Neuronal stem cell (in vitro differentiated cells): ENCODE results near the gene GLS2.

ENCODE experiments used
- DNase-seq: peaks from one replicate; pipeline ENCODE4 v3.0.0-alpha.2; 2013; ENCODE audit warnings: low spot score
- H2AFZ ChIP-seq: one replicate; pipeline ENCODE4 v1.6.1; 2013; ENCODE audit warnings: mild to moderate bottlenecking, low read length, inconsistent platforms
- H2AK5ac ChIP-seq: 2 replicates; pipeline ENCODE4 v1.6.1; 2013; ENCODE audit warnings: low read depth, mild to moderate bottlenecking, inconsistent platforms, low read length, moderate library complexity, mixed read lengths
- H2BK120ac ChIP-seq: 2 replicates; pipeline ENCODE4 v1.6.1; 2013; ENCODE audit warnings: low read depth, mild to moderate bottlenecking, inconsistent platforms, low read length, moderate library complexity, mixed read lengths
- H2BK12ac ChIP-seq: one replicate; pipeline ENCODE4 v1.6.1; 2013; ENCODE audit warnings: low read length, inconsistent platforms
- H2BK15ac ChIP-seq: 2 replicates; pipeline ENCODE4 v1.6.1; 2013; ENCODE audit warnings: mild to moderate bottlenecking, low read length, inconsistent platforms, mixed read lengths
- H2BK5ac ChIP-seq: one replicate; pipeline ENCODE4 v1.6.1; 2013; ENCODE audit warnings: inconsistent platforms, mild to moderate bottlenecking, low read length, moderate library complexity
- H3K14ac ChIP-seq: one replicate; pipeline ENCODE4 v1.6.1; 2013; ENCODE audit warnings: low read length, inconsistent platforms
- H3K18ac ChIP-seq: 2 replicates; pipeline ENCODE4 v1.6.1; 2013; ENCODE audit warnings: low read length, inconsistent platforms
- H3K23ac ChIP-seq: 2 replicates; pipeline ENCODE4 v1.6.1; 2013; ENCODE audit warnings: low read depth, mild to moderate bottlenecking, mixed read lengths, low read length, inconsistent platforms; ENCODE audit not compliant: poor library complexity
- H3K27ac ChIP-seq: replicated peaks from 3 replicates; pipeline ENCODE4 v1.5.1; 2013; ENCODE audit warnings: low read length, inconsistent platforms
- H3K27me3 ChIP-seq, 3 experiments: 2 replicates each; pipeline ENCODE4 v1.6.1; 2013; ENCODE audit warnings: low read length in 3 of 3, mild to moderate bottlenecking in 2 of 3, inconsistent platforms in 1 of 3, low read depth in 1 of 3, mixed read lengths in 1 of 3, moderate library complexity in 1 of 3; ENCODE audit not compliant: control insufficient read depth in 3 of 3, insufficient read depth in 3 of 3
- H3K36me3 ChIP-seq, 2 donors: replicated peaks in 1 of 2; 2 replicates each; pipeline ENCODE4 v1.6.1; 2013; ENCODE audit warnings: low read length in 2 of 2; ENCODE audit not compliant: control insufficient read depth in 2 of 2, insufficient read depth in 2 of 2
- H3K4ac ChIP-seq: 2 replicates; pipeline ENCODE4 v1.6.1; 2013; ENCODE audit warnings: inconsistent platforms, mild to moderate bottlenecking, low read length, moderate library complexity
- H3K4me1 ChIP-seq, 2 donors: 1 replicate in 1 of 2; 2 replicates in 1 of 2; pipeline ENCODE4 v1.6.1; 2013; ENCODE audit warnings: low read length in 2 of 2, low read depth in 1 of 2; ENCODE audit not compliant: control insufficient read depth in 2 of 2, insufficient read depth in 1 of 2
- H3K4me2 ChIP-seq: one replicate; pipeline ENCODE4 v1.6.1; 2013; ENCODE audit warnings: mild to moderate bottlenecking, low read length, inconsistent platforms; ENCODE audit not compliant: insufficient read depth, poor library complexity, severe bottlenecking
- H3K4me3 ChIP-seq, 2 donors: 2 replicates each; pipeline ENCODE4 v1.5.1; 2013; ENCODE audit warnings: low read length in 2 of 2, mild to moderate bottlenecking in 2 of 2, inconsistent platforms in 1 of 2, moderate library complexity in 1 of 2
- H3K79me1 ChIP-seq: one replicate; pipeline ENCODE4 v1.6.1; 2013; ENCODE audit warnings: low read depth, mild to moderate bottlenecking, inconsistent platforms, low read length, moderate library complexity
- H3K9ac ChIP-seq: one replicate; pipeline ENCODE4 v1.6.1; 2013; ENCODE audit warnings: mild to moderate bottlenecking, low read depth, low read length, inconsistent platforms; ENCODE audit not compliant: poor library complexity
- H3K9me3 ChIP-seq, 2 donors: replicated peaks in 1 of 2; 2 replicates each; pipeline versions ENCODE3 to v1.6.1; 2013; ENCODE audit warnings: low read length in 2 of 2, mild to moderate bottlenecking in 2 of 2, inconsistent platforms in 1 of 2, low read depth in 1 of 2, mixed read lengths in 1 of 2, moderate library complexity in 1 of 2; ENCODE audit not compliant: control insufficient read depth in 2 of 2, insufficient read depth in 1 of 2
- H4K8ac ChIP-seq: one replicate; pipeline ENCODE4 v1.6.1; 2013; ENCODE audit warnings: low read depth, mild to moderate bottlenecking, inconsistent platforms, low read length, moderate library complexity
- H4K91ac ChIP-seq: one replicate; pipeline ENCODE4 v1.6.1; 2013; ENCODE audit warnings: low read length, low read depth, mild to moderate bottlenecking, inconsistent platforms; ENCODE audit not compliant: poor library complexity
- WGBS, 2 donors: extraction: QIAGEN DNeasy Blood & Tissue Kit; methylation state at CpG; one replicate each; pipeline ENCODE4 v1.1.7; 2013; ENCODE audit warnings: missing lambda C conversion rate in 2 of 2, mixed read lengths in 1 of 2; ENCODE audit not compliant: insufficient read length in 2 of 2, insufficient replicate concordance in 1 of 2; ENCODE audit errors: extremely low coverage in 2 of 2; 5-methylcytosine and 5-hydroxymethylcytosine counted together

The GLS2 gene

DNA sequence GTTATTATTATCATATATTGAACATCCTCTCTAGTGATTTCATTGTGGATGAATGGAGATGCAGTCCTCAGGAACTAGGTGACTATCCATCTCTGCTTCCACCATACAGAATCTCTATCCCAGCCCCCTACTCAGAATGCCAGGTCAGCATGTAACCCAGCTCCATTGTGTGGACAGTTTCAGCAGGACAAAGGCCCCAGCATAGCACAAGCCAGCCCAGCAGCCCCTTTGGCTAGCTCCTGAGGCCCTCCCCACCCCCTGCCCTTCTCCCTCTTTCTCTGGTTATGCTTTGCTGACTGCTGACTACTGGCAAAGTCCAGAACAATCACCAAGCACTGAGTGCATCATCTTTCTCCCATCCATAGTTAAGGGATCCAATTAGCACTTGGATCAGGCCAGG, 25.4 kb downstream of the GLS2 start:
- no peaks in the 10 kb centered on the region for H3K9me3 ChIP-seq
- H3K18ac ChIP-seq: no peak overlapping the region
- peak overlapping the region; percentile 17 for H2AFZ ChIP-seq
- H4K91ac ChIP-seq: no peak overlapping the region
- peaks cover 11 to 15% of the 10 kb centered on the region in 2 donors for H3K4me1 ChIP-seq
- H4K8ac ChIP-seq: no peak overlapping the region
- H3K23ac ChIP-seq: no peak overlapping the region
- H3K27me3 ChIP-seq: no peaks in the 10 kb centered on the region
- peak; percentile 60 for DNase-seq
- no peaks in the 10 kb centered on the region for H3K79me1 ChIP-seq
- H3K27ac ChIP-seq: peak overlapping the region; percentile 91
- H3K4me2 ChIP-seq: peak overlapping the region; percentile 32
- no peak overlapping the region for H3K4ac ChIP-seq
- H2BK120ac ChIP-seq: no peak overlapping the region
- no peak overlapping the region for H3K9ac ChIP-seq
- H2BK12ac ChIP-seq: no peak overlapping the region
- no peak overlapping the region for H2AK5ac ChIP-seq
- no peak overlapping the region for H3K14ac ChIP-seq
- no peak overlapping the region for H2BK5ac ChIP-seq
- H3K4me3 ChIP-seq: no peak overlapping the region
- no peak overlapping the region for H2BK15ac ChIP-seq
- no peaks in the 10 kb centered on the region for H3K36me3 ChIP-seq

DNA sequence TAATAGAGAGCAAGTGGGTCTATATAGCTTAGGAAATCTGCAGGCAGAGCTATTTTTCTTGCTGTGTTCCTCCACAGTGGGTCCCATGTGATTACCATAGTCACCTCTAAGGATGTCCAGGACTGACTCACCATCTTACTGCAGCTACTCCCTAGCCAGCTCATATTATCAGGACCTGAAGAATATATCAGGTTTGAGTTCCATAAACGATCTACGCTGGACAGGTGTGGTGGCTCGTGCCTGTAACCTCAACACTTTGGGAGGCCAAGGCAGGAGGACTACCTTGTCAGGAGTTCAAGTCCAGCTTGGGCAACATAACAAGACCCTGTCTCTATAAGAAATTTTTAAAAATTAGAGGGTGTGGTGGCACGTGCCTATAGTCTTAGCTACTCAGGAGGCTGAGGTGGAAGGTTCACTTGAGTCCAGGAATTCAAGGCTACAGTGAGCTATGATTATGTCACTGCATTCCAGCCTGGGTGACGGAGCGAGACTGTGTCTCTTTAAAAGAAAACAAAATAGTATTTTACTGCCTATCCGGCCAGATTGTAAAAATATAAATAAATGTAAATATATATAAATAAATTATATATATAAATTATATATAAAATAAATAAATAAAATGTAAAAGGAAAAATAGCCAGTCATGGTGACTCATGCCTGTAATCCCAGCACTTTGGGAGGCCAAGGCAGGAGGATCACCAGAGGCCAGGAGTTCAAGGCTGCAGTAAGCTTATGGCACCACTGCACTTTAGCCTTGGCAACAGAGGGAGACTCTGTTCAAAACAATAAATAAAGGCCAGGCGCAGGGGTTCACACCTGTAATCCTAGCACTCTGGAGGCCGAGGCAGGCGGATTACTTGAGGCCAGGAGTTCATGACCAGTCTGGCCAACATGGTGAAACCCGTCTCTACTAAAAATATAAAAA, 26.5 kb downstream of the GLS2 start:
- Histone ChIP-seq H2BK5ac (no peak overlapping the region), H3K79me1 (no peaks in the 10 kb centered on the region), H3K9ac (no peak overlapping the region), H3K23ac (no peak overlapping the region), H2AFZ (no peak overlapping the region), H3K9me3 (no peaks in the 10 kb centered on the region), H3K27ac (no peak overlapping the region), H3K4me2 (no peak overlapping the region), H3K36me3 (no peaks in the 10 kb centered on the region), H3K27me3 (no peaks in the 10 kb centered on the region), H2BK12ac (no peak overlapping the region), H4K8ac (no peak overlapping the region), H3K4me1 (peaks cover 11 to 15% of the 10 kb centered on the region in 2 donors), H4K91ac (no peak overlapping the region), H3K4ac (no peak overlapping the region), H3K18ac (peak overlapping the region; percentile 70), H2AK5ac (no peak overlapping the region), H3K14ac (no peak overlapping the region), H3K4me3 (no peak overlapping the region), H2BK15ac (no peak overlapping the region), H2BK120ac (no peak overlapping the region)
- WGBS, 2 donors: no CpG with 5 or more reads among the region's 11 CpGs
- no peak for DNase-seq

DNA sequence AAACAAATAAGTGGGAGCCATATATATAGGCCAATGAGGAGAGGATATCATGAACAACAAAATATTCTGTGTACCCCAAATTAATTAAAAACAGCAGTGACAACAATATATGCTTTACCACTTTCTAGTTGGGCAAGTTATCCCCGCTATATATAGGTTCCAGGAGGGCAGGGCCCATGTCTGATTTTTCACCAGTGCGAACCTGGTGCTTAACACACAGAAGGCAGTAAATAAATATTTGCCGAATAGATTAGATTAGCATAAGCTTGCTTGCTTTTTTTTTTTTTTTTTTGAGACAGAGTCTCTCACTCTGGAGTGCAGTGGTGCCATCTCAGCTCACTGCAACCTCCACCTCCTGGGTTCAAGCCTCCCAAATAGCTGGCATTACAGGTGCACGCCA, 30.1 kb downstream of the GLS2 start:
- Histone ChIP-seq H3K18ac (no peak overlapping the region), H3K36me3 (no peaks in the 10 kb centered on the region), H3K27ac (no peak overlapping the region), H2BK12ac (no peak overlapping the region), H3K9ac (no peak overlapping the region), H3K14ac (no peak overlapping the region), H3K27me3 (peaks cover 0 to 4% (median 0%) of the 10 kb centered on the region in 3 experiments), H2BK5ac (no peak overlapping the region), H2AK5ac (no peak overlapping the region), H3K4ac (no peak overlapping the region), H2BK120ac (no peak overlapping the region), H2BK15ac (no peak overlapping the region), H3K9me3 (no peaks in the 10 kb centered on the region), H3K4me3 (no peak overlapping the region), H3K4me1 (peaks cover 6 to 16% of the 10 kb centered on the region in 2 donors), H2AFZ (no peak overlapping the region), H4K91ac (no peak overlapping the region), H3K79me1 (no peaks in the 10 kb centered on the region), H4K8ac (no peak overlapping the region), H3K4me2 (no peak overlapping the region), H3K23ac (no peak overlapping the region)
- WGBS, 2 donors: no CpG with 5 or more reads among the region's 4 CpGs
- no peak for DNase-seq

DNA sequence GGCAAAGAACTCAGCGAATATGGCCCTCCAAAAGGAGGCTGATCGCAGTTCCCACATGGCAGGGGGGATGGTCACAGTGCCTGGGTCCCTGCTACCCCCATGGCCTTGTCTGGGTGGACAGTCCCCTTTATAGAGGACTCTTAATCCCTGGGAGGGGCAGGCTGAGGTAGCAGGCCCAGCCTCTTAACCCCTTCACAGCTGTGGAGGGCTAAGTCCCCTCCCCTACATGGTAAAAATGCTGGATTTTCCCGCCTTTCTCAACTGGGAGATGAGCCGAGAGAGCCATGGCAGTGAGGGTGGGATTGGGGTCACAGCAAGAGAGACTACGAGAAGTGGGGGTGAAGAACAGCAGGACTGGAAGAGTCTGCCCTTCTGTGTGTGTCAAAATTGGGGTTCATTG, 33.4 kb downstream of the GLS2 start, which contains the start of gene MIP:
MIP (minus strand) TSS at position 101 of the 400 bp plus-strand sequence; CDS start at position 57, 44 bp downstream.
- Histone ChIP-seq H2BK120ac (peak within 1 kb of the TSS; percentile 24), H3K4me3 (no peak within 1 kb of the TSS), H3K27ac (no peak within 1 kb of the TSS), H4K91ac (peak within 1 kb of the TSS; percentile 34), H3K18ac (peak within 1 kb of the TSS; percentile 35), H3K23ac (no peak within 1 kb of the TSS), H2BK12ac (peak within 1 kb of the TSS; percentile 36), H3K4me2 (no peak within 1 kb of the TSS), H3K4me1 (peaks cover 0 to 18% of the 10 kb centered on the region in 2 donors), H3K27me3 (peaks cover 0 to 4% (median 0%) of the 10 kb centered on the region in 3 experiments), H3K36me3 (no peaks in the 10 kb centered on the region), H2BK5ac (peak within 1 kb of the TSS; percentile 59), H3K79me1 (no peaks in the 10 kb centered on the region), H2AK5ac (peak within 1 kb of the TSS; percentile 10), H3K9ac (no peak within 1 kb of the TSS), H3K4ac (no peak within 1 kb of the TSS), H2BK15ac (peak within 1 kb of the TSS; percentile 40), H3K9me3 (no peaks in the 10 kb centered on the region), H4K8ac (no peak within 1 kb of the TSS), H3K14ac (peak within 1 kb of the TSS; percentile 26), H2AFZ (peak within 1 kb of the TSS; percentile 36)
- WGBS, 2 donors: no CpG with 5 or more reads among the region's 5 CpGs
- no peak for DNase-seq
